T47D (cell line): Measurements from ENCODE around the gene CGN.

Experiments
- DNase-seq, 2 experiments: peaks; one replicate each; pipeline versions ENCODE4 v3.0.0 to v3.0.0-alpha.2; 2011 to 2012; ENCODE audit warnings: low read depth in 1 of 2, low spot score in 1 of 2
- JUND ChIP-seq: IDR thresholded peaks from 2 replicates; pipeline ENCODE4 v1.6.1; 2012; ENCODE audit warnings: low read depth
- in situ Hi-C: cut with HindIII; loops from 2 replicates; pipeline ENCODE4 v1.10.0; 2016; ENCODE audit warnings: low sequenced_read_pairs, low pct_unique_long_range_greater_than_20kb

Gene CGN

DNA sequence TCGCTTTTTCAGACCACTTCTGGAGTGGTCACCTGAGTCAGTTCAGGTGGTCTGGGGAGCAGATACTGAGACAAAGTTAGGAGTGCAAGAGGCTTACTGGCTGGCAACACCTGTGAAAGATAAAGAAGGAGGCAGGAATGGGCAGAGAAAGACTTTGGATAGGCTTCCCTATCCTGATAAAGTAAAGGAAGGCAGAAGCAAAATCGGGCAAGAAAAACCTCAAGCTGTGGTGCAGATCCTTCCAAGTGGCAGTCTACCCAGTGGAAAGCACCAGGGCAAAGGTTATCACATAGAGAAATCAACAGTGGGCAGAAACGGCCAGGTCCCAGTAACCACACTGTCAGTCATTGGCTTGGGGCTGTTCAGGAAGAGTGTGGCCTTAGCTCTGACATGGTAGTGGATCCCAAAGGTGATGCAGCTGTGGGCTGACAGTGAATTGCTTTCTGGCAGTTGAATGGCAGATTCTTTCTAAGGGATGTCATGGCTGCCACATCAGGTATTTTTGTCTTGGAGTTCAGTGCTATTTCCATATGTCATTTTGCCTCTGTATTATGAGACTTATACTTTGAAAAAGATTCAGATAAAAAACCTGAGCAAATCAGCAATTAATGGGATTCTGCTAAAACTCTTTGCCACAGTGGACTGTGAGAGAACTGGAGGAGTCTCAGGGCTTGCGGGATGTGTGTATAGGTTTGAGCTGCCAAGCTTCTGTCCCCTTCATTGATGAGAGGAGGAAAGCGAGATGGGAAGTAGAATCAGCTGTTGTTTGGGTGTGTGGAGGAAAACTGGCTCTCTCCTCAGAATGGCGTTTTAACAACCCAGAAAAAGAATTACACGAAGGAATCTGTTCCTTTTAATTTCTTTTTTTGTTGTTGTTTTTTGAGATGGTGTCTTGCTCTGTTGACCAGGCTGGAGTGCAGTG, 8.1 kb upstream of the CGN start:
- in situ Hi-C loops = no loop called here
- no peak for DNase-seq
- TF ChIP-seq JUND = no peak

DNA sequence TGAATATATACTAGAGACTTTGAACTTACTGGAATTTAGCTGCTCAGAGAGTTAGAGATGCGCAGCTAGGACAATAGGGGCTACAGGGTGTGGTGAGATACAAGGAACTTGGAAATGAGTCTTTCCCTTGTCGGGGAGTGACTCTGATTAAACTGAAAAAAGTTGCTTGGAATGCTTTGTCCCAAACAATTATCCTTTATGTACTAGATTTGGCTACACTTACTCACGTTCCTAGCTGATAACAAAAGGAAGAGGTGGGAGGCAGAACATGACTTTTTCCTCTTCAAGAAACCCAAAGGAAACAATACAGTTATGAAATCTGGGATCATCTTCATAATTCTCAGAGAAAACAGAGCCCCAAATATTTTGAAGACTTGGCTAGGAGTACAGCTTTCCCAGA, 6.9 kb upstream of the CGN start:
- TF ChIP-seq JUND = no peak
- in situ Hi-C loops = no loop called here
- DNase-seq = no peak

DNA sequence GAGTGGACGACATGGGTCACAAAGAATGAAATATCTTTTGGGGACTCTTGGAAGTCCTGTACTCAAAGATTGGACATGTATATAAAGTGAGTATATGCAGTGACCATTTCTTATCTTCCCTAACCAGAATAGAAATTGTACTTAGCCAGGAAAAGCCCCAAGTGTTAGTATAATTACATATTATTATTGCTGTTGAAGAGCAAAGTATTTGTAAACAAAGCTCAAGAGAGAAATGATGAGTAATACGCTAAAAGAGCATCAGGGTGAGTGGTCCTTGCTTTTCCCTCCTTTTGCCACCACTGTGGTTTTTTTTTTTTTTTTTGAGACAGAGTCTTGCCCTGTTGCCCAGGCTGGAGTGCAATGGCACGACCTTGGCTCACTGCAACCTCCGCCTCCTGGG, 6.4 kb upstream of the CGN start:
- in situ Hi-C loops = no loop called here
- no peak for DNase-seq
- TF ChIP-seq JUND = no peak

DNA sequence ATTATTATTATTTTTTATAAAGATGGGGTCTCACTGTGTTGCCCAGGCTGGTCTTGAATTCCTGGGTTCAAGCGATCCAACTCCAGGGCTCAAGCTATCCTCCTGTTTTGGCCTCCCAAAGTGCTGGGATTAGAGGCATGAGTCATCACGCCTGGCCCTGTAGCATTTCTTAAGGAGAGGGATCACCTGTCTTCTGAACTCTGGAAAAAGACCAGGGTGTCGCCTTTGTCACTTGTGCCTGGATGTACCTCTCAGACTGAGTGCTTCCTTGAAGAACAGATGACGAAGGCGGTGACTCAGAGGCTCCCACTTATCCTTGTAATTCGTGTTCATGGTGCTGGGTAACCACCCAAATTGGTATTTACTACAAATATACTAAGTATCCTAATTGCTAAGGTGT, 2.4 kb upstream of the CGN start:
- DNase-seq = no peak
- no peak for TF ChIP-seq JUND
- in situ Hi-C loops = no loop called here

DNA sequence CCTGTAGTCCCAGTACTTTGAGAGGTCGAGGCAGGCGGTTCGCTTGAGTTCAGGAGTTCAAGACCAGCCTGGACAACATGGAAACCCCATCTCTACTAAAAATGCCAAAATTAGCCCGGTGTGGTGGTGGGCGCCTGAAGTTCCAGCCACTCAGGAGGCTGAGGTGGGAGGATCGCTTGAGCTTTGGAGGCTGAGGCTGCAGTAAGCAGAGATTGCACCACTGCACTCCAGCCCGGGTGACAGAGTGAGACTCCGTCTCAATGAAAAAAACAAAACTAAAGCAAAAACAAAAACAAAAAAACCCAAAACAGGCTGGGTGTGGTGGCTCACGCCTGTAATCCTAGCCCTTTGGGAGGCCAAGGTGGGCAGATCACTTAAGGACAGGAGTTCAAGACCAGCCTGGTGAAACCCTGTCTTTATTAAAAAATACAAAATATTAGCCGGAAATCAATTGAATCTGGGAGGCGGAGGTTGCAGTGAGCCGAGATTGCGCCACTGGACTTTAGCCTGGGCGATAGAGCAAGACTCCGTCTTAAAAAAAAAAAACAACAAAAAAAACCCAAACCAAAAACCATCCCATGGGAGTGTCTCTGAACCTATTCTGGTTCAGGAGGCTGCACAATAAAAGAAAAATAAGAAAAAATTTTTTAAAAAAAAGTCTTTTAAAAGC, 1.7 kb upstream of the CGN start:
- no peak for DNase-seq
- in situ Hi-C loops = no loop called here
- TF ChIP-seq JUND = no peak

DNA sequence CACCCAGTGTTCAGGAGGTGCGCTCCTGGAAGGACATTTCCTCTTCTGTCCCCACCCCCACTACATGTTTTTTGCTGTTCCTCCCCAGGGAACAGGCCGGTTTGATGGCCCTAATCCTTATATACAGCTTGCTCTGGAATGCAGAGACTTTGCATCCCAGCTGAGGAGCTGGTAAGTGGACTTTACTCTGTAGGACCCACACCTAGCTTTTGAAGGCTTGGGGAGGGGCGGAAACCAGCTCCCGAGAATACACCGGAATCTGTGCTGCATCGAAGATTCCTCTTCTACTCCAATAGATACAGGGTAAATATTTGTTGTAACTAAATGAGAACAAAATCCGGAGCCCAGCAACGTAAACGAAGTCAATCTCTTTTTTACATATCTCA, 1.2 kb upstream of the CGN start:
- peak in 1 of 2 experiments; percentile 61 for DNase-seq
- in situ Hi-C loops = no loop called here
- TF ChIP-seq JUND = no peak

DNA sequence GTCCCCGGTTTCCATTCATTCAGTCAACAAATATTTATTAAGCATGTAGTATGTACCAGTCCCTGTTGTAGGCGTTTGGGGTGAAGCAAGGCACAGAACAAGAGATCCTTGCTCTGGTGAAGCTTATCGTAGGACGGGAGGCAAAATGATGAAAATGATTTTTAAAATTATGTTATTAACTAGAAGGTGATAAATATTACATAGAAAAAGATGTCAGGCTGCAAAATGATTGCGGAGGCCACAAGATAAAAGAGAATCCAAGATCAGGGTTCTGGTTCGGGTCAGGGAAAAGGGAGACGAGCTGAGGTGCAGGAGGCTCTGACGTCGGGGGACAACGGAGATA, 602 bp upstream of the CGN start:
- in situ Hi-C loops = no loop called here
- DNase-seq = no peak
- no peak for TF ChIP-seq JUND

DNA sequence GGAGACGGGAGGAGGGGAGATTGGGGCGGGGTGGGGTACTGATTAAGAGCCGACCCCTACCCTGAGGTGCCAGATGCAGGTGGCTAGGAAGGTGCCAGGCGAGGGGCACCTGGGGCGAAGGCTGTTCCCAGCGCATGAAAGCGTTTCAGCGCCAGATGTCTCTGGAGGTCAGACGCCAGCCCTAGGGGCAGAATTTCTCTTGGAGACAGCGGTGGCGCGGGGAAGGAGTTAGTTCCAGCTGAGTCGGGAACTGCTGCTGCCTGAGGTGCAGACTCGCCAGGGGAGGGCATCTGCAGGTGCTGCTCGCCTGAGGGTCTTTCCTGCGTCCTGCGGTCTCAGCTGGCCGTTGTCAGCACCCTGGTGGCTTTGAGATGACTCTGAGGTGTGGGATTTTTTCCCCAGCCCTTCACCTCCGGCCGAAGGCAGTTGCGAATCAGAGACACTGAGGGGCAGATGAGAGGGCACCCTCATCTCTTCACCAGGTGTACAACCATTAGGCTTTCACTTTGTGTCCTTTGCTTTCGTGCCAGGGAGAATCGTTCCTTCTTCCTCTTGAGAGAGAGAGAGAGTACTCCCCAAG, 539 bp downstream of the CGN start:
- peak in 1 of 2 experiments; percentile 86 for DNase-seq
- in situ Hi-C loops = no loop called here
- no peak for TF ChIP-seq JUND

DNA sequence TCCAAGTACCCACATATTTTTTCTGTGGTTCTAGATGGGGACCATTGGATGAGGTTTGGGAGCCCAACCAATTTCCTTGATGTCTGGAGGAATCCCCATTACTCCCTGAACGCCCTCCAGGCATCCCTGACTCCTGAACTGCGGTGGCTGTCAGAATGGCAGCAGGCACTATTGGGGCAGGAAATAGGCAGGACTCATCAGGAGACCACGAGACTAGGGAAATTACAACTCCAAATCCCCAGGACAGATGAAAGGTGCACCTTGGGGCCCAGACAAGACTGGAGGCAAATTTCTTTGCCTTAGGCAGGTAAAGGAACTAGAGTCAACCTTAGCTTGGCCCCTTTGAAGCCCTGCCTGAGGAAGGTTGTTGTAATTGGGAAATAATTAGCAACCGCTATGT, 1.1 kb downstream of the CGN start:
- DNase-seq = peak in 1 of 2 experiments; percentile 53
- in situ Hi-C loops = no loop called here

DNA sequence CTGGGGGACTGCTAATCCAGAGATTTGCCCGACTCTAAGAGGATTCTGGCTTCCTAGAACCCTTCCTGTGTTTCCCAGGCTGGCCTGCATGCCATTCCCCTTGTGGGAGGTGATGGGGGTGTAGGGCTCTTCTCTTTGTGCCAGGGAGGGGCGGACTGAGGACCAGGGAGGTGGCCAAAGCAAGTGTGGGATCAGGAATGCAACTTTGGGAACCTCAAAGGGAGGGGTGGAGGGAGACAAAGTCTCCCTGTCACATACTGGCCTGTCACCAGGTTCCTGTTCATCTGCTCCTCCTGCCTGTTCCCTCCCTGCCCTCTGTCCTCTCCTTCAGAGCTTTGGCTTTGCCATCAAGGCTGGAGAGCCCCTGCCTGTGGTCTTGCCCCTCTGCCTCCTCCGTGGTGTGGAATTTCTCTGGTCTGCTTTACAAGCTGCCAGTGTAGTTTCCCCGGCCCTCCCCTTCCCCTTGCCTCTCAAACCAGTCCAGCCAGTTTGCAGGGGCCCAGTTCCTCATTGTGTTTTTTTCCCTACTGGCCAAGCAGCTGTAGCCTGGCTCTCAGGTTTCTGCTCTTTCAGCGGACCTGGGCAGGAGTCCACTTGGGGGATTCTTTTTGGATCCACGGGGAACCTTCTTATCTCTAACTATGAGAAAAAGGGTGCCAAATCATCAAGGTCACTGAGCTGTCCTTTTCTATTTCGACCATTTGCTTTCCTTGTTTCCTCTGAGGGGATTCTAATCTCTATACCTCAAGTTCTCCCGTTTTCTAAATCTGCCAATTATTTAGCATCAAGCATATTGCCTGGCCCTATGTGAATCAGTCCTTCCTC, 1.8 kb downstream of the CGN start:
- DNase-seq = peak; percentile 71 to 98
- peak; percentile 62; the same call in 1 of the 2 replicates for TF ChIP-seq JUND
- in situ Hi-C loops = no loop called here

More for the DNA sequence above, 1.1 kb downstream of the CGN start:
- no peak for TF ChIP-seq JUND

DNA sequence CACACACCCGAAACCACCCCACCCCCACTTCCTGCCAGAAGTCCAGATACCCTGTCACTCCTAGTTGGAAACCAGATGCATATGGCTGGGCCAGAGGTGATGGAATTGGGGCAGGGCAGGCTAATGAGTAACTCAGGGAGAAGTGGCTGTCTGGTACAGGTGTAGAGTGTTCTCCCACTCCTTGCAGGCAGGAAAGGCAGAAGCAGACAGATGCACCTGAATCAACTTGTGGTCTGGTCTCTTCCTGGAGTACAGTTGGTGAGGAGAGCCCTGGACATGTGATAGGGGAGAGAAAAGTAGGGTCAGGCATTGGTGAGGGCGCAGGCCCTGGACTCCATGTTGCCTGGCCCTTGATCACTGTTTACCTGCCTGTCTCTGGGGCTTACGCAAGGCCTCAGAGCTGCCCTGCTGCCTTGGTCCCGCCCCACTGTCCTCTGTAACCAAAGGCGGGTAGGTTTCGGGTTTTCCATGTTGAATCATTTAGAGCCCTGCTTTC, 2.5 kb downstream of the CGN start:
- TF ChIP-seq JUND = no peak
- peak; percentile 37 to 87 for DNase-seq
- in situ Hi-C loops = no loop called here

DNA sequence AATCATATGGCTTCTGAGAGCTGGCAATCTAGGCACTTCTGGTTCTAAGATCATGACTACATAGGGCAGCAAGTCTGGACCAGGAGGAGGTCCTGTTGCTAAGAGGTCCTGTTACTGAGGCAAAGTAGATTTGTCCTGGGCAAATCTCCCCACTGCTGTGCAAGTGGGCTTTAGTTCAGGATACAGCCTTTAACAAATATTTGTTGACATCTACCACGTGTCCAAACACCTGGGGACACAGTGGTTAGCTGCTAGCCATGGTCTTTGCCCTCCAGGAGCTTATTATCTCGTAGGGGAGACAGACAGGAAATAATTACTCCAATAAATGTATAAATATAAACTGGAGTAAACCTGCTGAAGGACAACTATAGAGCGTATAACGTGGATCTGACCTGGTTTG, 3.2 kb downstream of the CGN start:
- in situ Hi-C loops = no loop called here
- TF ChIP-seq JUND = no peak
- DNase-seq = no peak
